HepG2 (cell line): Measurements from ENCODE around the gene GABBR2. TPM values are rescaled to one million over a fixed set of nuclear protein-coding genes. Genes with fewer than 3 reads are reported as not detected.

Source experiments
- BHLHE40 ChIP-seq: IDR thresholded peaks from 2 replicates; pipeline ENCODE4 v1.6.1; 2011; ENCODE audit warnings: low read length, improper control_type of control experiment
- CHD4 ChIP-seq: fragments of 200-600 bp; sonication (generic); IDR thresholded peaks from 2 replicates; pipeline ENCODE4 v1.7.0; 2017; ENCODE audit warnings: mild to moderate bottlenecking, low read length, borderline replicate concordance
- EHMT2 ChIP-seq: fragments of 200-600 bp; sonication (generic); IDR thresholded peaks from 2 replicates; pipeline ENCODE4 v1.7.0; 2017; ENCODE audit warnings: antibody characterized with exemption, low read depth, low read length, borderline replicate concordance
- FOXA3 ChIP-seq: IDR thresholded peaks from 2 replicates; pipeline ENCODE4 v1.6.1; 2016; ENCODE audit warnings: missing genetic modification reagents, missing compliant biosample characterization
- KDM1A ChIP-seq: IDR thresholded peaks from 2 replicates; pipeline ENCODE4 v1.6.1; 2016; ENCODE audit warnings: missing compliant biosample characterization
- REXO4 ChIP-seq: sonication (generic); formaldehyde crosslinking; IDR thresholded peaks from 2 replicates; pipeline ENCODE4 v1.8.0; 2022; ENCODE audit warnings: missing genetic modification reagents, mild to moderate bottlenecking, borderline replicate concordance
- SNAPC2 ChIP-seq: sonication (generic); formaldehyde crosslinking; IDR thresholded peaks from 2 replicates; pipeline ENCODE4 v1.8.1; 2022; ENCODE audit warnings: mild to moderate bottlenecking, missing genetic modification reagents
- TEAD3 ChIP-seq: optimal IDR thresholded peaks from 2 replicates; pipeline ENCODE3; 2016; ENCODE audit warnings: borderline replicate concordance
- TRIM24 ChIP-seq: sonication (generic); formaldehyde crosslinking; IDR thresholded peaks from 2 replicates; pipeline ENCODE4 v1.8.0; 2022; ENCODE audit warnings: mild to moderate bottlenecking, missing genetic modification reagents
- XRCC5 ChIP-seq: fragments of 200-400 bp; formaldehyde crosslinking; optimal IDR thresholded peaks from 2 replicates; pipeline ENCODE3; 2017; ENCODE audit warnings: mild to moderate bottlenecking, low read length
- ZBTB38 ChIP-seq: sonication (generic); formaldehyde crosslinking; IDR thresholded peaks from 2 replicates; pipeline ENCODE4 v1.5.1; 2020; ENCODE audit warnings: mild to moderate bottlenecking, missing genetic modification reagents
- ZFX ChIP-seq: sonication (generic); formaldehyde crosslinking; IDR thresholded peaks from 2 replicates; pipeline ENCODE4 v1.4.0; 2020; ENCODE audit warnings: mild to moderate bottlenecking, low read depth, missing genetic modification reagents, moderate library complexity
- ZNF138 ChIP-seq: sonication (generic); formaldehyde crosslinking; IDR thresholded peaks from 2 replicates; pipeline ENCODE4 v1.5.0; 2020; ENCODE audit warnings: mild to moderate bottlenecking, low read depth, missing genetic modification reagents
- ZNF337 ChIP-seq: sonication (generic); formaldehyde crosslinking; IDR thresholded peaks from 2 replicates; pipeline ENCODE4 v1.5.1; 2020; ENCODE audit warnings: missing genetic modification reagents, low read depth, mild to moderate bottlenecking, borderline replicate concordance
- ZNF616 ChIP-seq: sonication (generic); formaldehyde crosslinking; IDR thresholded peaks from 2 replicates; pipeline ENCODE4 v1.5.0; 2020; ENCODE audit warnings: low read depth, mild to moderate bottlenecking, missing genetic modification reagents
- ZNF713 ChIP-seq: sonication (generic); formaldehyde crosslinking; IDR thresholded peaks from 2 replicates; pipeline ENCODE4 v1.4.0; 2020; ENCODE audit warnings: mild to moderate bottlenecking, missing genetic modification reagents
- ZNF891 ChIP-seq: sonication (generic); formaldehyde crosslinking; IDR thresholded peaks from 2 replicates; pipeline ENCODE4 v1.5.0; 2020; ENCODE audit warnings: mild to moderate bottlenecking, missing genetic modification reagents
- polyA plus RNA-seq, 8 experiments: library from polyadenylated mRNA; depleted of rRNA in 3 of 8; stranded (reverse) in 7 of 8; unstranded in 1 of 8; fragments of >200 nt; fragmentation: Illumina TruSeq in 4 of 8; extraction: Trizol in 4 of 8; gene quantifications; 2 replicates each; pipeline versions ENCODE4 v1.2.1 to v1.2.3, GENCODE V29; 2011 to 2016; ENCODE audit warnings: low read depth in 4 of 8, missing spikeins in 1 of 8, mixed read lengths in 1 of 8; ENCODE audit not compliant: insufficient read depth in 1 of 8
- total RNA-seq, 5 experiments: library from RNA; depleted of rRNA; stranded (reverse); fragments of >200 nt; fragmentation: Illumina TruSeq; extraction: Trizol; gene quantifications; 2 replicates each; pipeline ENCODE4 v1.2.3, GENCODE V29; 2016; ENCODE audit warnings: low read depth in 1 of 5
- TF ChIP-seq, protein P1 (sequence below): fragments of 450-650 bp; IDR thresholded peaks from 2 replicates; pipeline ENCODE4 v1.6.1; 2017; ENCODE audit warnings: mild to moderate bottlenecking
- TF ChIP-seq, protein P2 (sequence below): sonication (generic); formaldehyde crosslinking; IDR thresholded peaks from 2 replicates; pipeline ENCODE4 v1.4.0; 2020; ENCODE audit warnings: missing genetic modification reagents, borderline replicate concordance

GABBR2 gene
- total and polyA plus RNA-seq, 2 of the 13 experiments (the other 11 are each of a cell fraction or from before 2014, with no cell fraction given) = 0.02 TPM; not detected in 1

DNA sequence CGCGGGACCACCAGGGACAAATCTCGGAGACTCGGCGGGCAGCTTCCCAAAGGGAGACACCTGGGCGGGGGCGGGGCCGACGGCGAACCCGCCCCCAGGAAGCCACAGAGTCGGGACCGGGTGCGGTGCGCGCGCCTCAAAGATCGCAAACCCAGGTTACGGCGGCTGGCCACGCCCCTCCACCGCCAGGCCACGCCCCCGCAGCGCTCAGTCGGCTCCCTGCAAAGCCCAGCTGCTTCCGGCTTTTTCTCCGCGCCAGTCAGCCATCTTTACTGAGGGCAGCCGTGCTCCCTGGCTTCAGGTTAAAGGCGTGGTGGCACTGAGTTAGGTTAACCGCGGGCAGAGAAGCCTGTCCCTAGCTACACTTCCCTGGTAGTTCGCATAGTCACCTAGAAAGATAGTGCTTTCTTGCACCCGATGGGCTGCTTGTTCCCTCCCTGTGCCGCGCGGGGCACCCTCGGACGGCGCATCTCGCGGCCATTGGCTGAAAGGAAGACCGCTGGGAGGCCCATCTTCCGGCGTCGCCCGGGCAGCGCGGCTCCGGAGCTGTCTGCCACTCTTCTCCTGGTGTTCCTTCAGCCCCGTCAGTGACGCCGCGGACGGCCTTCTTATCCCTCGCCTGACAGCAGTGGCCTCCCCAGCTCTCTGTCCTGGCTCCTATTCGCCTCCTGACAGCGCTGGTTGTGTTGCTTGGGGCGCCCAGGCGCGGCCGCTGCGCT lies 453.0 kb downstream of the GABBR2 start, which contains the start of gene TBC1D2 (continued):
- TF ChIP-seq ZFX (CRISPR knock-in tag) (peak; percentile 95), ZNF337 (CRISPR knock-in tag) (peak; percentile 83; the same call in 1 of the 2 replicates), SNAPC2 (CRISPR knock-in tag) (no peak), ZNF138 (no peak), REXO4 (CRISPR knock-in tag) (no peak), TRIM24 (CRISPR knock-in tag) (no peak), ZBTB38 (CRISPR knock-in tag) (peak; percentile 40; the same call in 1 of the 2 replicates), ZNF616 (CRISPR knock-in tag) (no peak), TEAD3 (CRISPR knock-in tag) (no peak), CHD4 (no peak), ZNF713 (no peak; the same call in 1 of the 2 replicates), KDM1A (CRISPR knock-in tag) (no peak), BHLHE40 (no peak), ZNF891 (no peak; the same call in 1 of the 2 replicates), XRCC5 (peak; percentile 86), FOXA3 (CRISPR knock-in tag) (peak; percentile 48), EHMT2 (peak; percentile 53; the same call in 1 of the 2 replicates)
- TF ChIP-seq, protein P1, sequence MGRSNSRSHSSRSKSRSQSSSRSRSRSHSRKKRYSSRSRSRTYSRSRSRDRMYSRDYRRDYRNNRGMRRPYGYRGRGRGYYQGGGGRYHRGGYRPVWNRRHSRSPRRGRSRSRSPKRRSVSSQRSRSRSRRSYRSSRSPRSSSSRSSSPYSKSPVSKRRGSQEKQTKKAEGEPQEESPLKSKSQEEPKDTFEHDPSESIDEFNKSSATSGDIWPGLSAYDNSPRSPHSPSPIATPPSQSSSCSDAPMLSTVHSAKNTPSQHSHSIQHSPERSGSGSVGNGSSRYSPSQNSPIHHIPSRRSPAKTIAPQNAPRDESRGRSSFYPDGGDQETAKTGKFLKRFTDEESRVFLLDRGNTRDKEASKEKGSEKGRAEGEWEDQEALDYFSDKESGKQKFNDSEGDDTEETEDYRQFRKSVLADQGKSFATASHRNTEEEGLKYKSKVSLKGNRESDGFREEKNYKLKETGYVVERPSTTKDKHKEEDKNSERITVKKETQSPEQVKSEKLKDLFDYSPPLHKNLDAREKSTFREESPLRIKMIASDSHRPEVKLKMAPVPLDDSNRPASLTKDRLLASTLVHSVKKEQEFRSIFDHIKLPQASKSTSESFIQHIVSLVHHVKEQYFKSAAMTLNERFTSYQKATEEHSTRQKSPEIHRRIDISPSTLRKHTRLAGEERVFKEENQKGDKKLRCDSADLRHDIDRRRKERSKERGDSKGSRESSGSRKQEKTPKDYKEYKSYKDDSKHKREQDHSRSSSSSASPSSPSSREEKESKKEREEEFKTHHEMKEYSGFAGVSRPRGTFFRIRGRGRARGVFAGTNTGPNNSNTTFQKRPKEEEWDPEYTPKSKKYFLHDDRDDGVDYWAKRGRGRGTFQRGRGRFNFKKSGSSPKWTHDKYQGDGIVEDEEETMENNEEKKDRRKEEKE = no peak
- TF ChIP-seq, protein P2, sequence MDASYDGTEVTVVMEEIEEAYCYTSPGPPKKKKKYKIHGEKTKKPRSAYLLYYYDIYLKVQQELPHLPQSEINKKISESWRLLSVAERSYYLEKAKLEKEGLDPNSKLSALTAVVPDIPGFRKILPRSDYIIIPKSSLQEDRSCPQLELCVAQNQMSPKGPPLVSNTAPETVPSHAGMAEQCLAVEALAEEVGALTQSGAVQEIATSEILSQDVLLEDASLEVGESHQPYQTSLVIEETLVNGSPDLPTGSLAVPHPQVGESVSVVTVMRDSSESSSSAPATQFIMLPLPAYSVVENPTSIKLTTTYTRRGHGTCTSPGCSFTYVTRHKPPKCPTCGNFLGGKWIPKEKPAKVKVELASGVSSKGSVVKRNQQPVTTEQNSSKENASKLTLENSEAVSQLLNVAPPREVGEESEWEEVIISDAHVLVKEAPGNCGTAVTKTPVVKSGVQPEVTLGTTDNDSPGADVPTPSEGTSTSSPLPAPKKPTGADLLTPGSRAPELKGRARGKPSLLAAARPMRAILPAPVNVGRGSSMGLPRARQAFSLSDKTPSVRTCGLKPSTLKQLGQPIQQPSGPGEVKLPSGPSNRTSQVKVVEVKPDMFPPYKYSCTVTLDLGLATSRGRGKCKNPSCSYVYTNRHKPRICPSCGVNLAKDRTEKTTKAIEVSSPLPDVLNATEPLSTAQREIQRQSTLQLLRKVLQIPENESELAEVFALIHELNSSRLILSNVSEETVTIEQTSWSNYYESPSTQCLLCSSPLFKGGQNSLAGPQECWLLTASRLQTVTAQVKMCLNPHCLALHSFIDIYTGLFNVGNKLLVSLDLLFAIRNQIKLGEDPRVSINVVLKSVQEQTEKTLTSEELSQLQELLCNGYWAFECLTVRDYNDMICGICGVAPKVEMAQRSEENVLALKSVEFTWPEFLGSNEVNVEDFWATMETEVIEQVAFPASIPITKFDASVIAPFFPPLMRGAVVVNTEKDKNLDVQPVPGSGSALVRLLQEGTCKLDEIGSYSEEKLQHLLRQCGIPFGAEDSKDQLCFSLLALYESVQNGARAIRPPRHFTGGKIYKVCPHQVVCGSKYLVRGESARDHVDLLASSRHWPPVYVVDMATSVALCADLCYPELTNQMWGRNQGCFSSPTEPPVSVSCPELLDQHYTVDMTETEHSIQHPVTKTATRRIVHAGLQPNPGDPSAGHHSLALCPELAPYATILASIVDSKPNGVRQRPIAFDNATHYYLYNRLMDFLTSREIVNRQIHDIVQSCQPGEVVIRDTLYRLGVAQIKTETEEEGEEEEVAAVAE (CRISPR knock-in tag) = peak; percentile 88; the same call in 1 of the 2 replicates
